Renal cortical epithelial cell (primary cell): Measurements from ENCODE around the gene KIF17. TPM values are rescaled to one million over a fixed set of nuclear protein-coding genes. Genes with fewer than 3 reads are reported as not detected.

Experiments
- DNase-seq: peaks from one replicate; pipeline ENCODE4 v3.0.0-alpha.2; 2011; ENCODE audit warnings: low read depth
- total RNA-seq: library from RNA; depleted of rRNA; stranded (reverse); fragments of >200 nt; gene quantifications from 2 replicates; pipeline ENCODE4 v1.2.3, GENCODE V29; 2014

The KIF17 gene
- total RNA-seq, 1 donor from 2014 or later, result 2.5 TPM

DNA sequence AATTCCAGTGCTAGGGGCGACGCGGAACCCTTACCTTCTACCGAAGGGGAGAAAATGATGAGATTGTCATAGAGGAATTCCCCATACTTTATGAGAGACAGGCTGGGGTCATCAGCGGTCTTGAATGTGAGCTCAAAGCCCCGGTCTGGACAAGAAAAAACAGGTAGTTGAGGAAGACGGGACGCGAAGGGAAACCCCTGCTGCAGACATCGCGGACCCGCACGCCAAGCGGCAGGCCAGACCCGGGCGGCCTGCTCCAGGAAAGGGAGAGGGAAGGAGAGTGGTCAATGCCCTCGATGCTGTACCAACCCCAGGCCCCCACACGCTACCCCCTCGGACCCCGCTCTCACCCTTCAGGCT, 57.0 kb downstream of the KIF17 start:
- no peak for DNase-seq

GRCh38 chr1:20660363-20660762, 57.4 kb downstream of the KIF17 start:
- no peak for DNase-seq

GRCh38 chr1:20658166-20658915, 59.5 kb downstream of the KIF17 start:
- no peak for DNase-seq

DNA sequence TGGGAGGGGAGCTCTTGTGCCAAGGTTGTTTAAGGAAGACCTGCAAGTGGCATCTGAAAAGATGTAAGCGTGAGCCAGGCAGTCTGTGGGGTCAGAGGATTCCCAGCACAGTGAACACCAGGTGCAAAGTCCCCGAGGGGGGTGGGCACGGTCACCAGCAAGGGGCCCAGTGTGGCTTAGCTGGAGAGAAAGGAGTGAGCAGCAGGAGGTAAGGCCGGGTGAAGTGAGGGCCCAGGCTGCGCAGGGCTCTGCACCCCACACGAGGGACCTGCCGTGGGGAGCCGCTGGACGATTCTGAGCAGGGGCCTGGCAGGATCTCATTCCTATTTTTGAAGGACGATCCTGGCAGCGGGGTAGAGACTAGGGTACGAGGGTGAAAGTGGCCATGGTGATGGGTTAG, 60.8 kb downstream of the KIF17 start:
- no peak for DNase-seq

- no peak for DNase-seq
These were observed 63.6 kb downstream of the KIF17 start for GRCh38 chr1:20654104-20654690.

DNA sequence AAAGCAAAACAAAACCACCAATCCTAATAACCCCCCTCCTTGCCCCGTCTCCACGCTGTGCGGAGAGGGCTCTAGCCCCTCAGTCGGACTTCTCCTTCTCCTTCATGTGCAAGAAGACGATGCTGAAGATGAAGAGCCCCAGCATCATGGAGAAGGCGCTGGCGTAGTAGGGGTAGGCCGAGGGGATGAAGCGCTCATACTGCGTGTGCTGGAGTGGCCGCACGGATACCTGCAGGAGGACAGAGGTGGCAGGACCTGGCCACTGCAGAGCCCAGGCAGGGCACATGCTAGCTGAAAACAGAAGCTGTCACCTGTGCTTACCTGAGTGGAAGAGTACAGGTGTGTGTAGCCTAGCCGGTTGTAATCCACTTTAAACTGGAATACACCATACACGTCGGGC, 65.5 kb downstream of the KIF17 start:
- DNase-seq, result no peak

DNA sequence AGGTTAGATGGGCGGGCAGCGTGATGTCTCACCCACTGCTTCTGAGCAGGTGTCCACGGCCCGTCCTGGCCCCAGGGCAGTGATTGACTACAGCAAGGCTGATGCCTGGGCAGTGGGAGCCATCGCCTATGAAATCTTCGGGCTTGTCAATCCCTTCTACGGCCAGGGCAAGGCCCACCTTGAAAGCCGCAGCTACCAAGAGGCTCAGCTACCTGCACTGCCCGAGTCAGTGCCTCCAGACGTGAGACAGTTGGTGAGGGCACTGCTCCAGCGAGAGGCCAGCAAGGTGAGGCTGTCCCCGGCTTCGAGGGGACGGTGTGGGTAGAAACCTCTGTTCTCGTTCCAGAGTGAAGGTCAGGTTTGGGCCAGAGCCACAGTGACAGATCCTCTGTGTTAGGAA, 68.9 kb downstream of the KIF17 start:
- no peak for DNase-seq

DNA sequence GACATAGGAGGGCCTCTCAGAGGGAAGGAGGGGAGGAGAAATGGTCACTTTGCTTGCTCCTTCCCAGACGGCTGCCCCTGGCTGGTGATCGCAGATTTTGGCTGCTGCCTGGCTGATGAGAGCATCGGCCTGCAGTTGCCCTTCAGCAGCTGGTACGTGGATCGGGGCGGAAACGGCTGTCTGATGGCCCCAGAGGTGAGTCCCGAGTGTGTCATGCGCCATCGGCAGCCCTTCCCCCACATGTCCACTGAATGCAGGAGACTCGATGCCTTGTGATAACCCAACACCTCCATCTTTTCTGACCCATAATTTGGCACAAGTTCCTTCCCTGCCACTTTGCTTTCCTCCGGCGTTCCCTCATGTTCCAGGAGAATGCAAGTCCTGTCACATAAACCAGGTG, 69.4 kb downstream of the KIF17 start:
- no peak for DNase-seq

GRCh38 chr1:20645414-20645813, 72.4 kb downstream of the KIF17 start:
- no peak for DNase-seq

DNA sequence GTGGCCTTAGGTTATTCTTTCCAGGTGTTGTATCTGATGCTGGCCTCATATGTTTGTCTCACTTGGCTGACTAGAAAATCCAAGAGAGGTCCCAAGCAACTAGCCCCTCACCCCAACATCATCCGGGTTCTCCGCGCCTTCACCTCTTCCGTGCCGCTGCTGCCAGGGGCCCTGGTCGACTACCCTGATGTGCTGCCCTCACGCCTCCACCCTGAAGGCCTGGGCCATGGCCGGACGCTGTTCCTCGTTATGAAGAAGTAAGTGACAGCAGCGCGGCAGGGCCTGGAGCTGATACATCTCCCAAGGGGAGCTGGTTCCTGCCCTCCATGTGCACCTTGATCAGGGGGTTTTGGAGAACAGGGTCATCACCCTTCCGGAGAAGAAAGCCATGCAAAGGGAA, 73.4 kb downstream of the KIF17 start:
- no peak for DNase-seq

- no peak for DNase-seq
These were observed 74.7 kb downstream of the KIF17 start for GRCh38 chr1:20643080-20643479.

DNA sequence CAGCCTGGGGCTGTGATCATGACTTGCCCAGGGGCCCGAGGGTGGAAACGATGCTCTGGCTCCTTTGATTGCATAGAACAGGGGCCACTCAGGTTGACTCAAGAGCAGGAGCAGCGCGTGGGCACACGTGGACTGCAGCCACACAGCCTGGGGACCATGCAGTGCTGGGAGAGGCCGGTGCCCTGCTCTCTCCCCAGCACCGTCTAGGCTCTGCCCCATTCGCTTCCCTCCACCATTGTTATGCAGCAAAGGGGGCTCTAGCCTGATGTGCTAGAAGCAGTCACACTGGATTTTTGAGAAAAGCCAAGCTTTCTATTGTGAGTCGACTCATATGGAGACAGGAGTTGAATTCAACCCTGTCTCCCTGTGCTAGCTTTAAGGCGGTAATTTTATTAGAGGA, 75.8 kb downstream of the KIF17 start:
- DNase-seq, result no peak

- DNase-seq, result peak; percentile 33
These were observed 77.6 kb downstream of the KIF17 start for GRCh38 chr1:20640183-20640597.

DNA sequence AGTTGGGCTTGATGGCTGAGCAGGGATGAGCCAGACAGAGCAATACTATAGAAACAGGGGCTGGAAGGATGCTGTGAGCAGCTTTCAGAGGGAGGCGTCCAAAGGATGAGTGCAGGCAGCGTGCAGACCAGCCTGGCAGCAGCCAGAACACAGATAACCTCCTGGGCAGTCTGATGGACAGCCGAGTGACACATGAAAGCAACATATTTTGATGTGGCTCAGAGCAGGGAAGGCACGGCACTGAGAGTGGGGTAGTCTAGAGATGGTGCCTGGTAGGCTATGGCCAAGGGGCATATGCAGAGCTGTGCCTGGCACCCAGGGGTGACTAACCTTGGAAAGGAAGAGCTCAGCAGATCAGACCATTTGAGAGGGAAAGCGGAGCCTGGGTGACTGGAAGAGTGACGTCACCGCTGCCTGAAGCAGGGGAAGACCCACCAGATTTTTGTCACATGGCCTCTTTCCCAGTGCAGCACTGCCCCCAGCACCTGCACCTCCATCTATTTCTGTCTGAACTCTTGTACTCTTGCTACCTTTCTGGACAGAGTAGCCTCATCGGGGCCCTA, 80.9 kb downstream of the KIF17 start:
- DNase-seq, result no peak

GRCh38 chr1:20634594-20635084, 83.2 kb downstream of the KIF17 start:
- DNase-seq, result peak; percentile 56

DNA sequence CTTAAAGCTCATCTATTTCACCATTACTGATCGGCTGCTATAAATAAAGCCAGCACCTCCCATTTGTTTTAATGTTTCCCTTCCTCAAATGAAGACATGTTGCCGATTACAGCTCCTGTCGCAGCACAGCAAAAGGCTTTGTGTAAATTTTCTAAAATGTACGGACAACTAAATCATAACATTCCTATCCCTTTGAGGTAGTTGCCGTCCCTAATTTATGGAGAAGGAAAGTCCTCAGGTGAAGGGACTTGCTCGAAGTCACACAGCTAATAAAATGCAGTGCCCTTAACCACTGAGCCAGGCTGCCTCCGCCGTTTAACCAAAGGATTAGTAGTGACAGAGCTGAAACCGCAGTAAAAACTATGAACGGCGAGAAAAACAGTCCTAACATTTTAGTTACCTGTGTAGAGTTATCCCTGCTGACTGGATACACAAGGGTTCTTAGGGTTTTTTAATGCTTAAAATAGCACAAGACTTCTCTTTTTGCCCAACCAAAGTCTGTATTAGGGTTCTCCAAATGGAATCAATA, 83.7 kb downstream of the KIF17 start:
- no peak for DNase-seq

DNA sequence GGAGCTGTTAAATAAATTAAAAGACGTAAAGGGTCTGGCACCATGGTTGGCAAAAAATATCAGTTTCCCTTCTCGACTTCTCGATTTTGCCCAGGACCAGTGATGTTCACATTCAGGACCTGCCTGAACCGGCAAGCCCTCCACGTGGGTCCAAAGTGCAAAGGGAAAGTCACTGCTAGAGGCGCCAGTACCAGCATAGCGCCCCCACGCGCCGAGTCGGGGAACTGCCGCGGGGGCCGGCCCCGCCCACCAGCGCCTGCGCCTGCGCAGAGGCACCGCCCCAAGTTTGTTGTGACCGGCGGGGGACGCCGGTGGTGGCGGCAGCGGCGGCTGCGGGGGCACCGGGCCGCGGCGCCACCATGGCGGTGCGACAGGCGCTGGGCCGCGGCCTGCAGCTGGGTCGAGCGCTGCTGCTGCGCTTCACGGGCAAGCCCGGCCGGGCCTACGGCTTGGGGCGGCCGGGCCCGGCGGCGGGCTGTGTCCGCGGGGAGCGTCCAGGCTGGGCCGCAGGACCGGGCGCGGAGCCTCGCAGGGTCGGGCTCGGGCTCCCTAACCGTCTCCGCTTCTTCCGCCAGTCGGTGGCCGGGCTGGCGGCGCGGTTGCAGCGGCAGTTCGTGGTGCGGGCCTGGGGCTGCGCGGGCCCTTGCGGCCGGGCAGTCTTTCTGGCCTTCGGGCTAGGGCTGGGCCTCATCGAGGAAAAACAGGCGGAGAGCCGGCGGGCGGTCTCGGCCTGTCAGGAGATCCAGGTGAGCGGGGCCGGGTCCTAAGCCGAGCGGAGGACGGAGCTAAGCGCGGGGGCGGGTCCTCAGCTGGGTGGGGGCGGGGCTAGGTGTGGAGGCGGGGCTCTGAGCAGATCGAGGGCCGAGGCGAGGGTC, 84.4 kb downstream of the KIF17 start, which contains the start of gene PINK1:
TSS of gene PINK1 (plus strand) at position 269 of the 875 bp plus-strand sequence. CDS start at position 360, 91 bp downstream.
- peak; percentile 49 for DNase-seq

GRCh38 chr1:20632386-20632785, 85.4 kb downstream of the KIF17 start:
- DNase-seq, result no peak

- DNase-seq, result no peak
These were observed 87.1 kb downstream of the KIF17 start for GRCh38 chr1:20630729-20631128.

- DNase-seq, result no peak
These were observed 91.3 kb downstream of the KIF17 start for GRCh38 chr1:20626524-20626923.

- no peak for DNase-seq
These were observed 91.7 kb downstream of the KIF17 start for GRCh38 chr1:20626098-20626427.
